Activated naive CD8-positive, alpha-beta T cell treated with anti-CD3 and anti-CD28 coated beads, Interleukin-2, amount 50 U/mL, for 16 hours (primary cell): ENCODE data around the gene IL11.
A peak's percentile ranks its signal among the peaks of the same experiment; 100 is the strongest.

Experiments used
- DNase-seq: peaks from one replicate; pipeline ENCODE4 v3.0.0-alpha.2; 2020; ENCODE audit warnings: low read depth, low spot score

Gene IL11

DNA sequence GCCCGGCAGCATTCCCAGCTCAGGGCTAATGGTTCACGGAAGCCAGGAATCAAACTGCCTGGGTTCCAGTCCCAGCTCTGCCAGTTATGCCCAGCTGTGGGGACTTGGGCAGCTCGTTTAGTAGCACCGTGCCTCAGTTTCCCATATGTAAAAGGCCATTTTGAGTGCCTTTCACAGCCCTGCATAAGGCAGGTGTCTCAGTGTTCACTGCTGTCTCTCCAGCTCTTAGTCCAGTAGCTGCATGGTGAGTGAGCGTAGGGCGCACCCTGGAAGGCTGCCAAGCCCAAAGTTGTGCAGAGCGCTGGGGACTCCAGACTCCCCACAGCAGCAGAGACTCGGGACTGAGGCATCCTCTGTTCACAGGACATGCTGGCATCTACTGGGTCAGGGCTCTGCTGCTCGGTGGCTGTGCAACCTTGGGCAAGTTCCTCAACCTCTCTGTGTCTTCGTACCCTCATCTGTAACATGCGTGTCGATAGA, 21.0 kb upstream of the IL11 start:
- DNase-seq, result no peak

DNA sequence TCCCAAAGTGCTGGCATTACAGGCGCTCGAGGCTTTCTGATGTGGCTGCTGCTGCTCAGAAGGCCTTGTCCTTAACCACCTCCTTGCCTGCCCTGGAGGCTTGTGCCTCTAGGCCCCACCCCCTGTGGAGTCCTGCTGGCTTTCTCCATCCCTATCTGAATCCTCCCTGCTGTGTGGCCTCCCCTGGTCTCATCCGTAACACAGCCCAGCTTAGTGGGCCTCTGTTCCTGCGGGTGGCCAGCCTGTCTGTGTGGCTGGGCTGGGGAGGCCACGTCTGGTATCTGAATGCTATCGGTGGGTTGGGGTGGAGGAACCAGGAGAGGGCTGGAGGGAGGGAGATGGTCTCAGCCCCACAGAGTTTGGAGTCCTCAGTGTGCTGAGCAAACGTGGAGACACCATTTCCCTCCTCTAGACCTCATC, 20.2 kb upstream of the IL11 start:
- DNase-seq, result no peak

DNA sequence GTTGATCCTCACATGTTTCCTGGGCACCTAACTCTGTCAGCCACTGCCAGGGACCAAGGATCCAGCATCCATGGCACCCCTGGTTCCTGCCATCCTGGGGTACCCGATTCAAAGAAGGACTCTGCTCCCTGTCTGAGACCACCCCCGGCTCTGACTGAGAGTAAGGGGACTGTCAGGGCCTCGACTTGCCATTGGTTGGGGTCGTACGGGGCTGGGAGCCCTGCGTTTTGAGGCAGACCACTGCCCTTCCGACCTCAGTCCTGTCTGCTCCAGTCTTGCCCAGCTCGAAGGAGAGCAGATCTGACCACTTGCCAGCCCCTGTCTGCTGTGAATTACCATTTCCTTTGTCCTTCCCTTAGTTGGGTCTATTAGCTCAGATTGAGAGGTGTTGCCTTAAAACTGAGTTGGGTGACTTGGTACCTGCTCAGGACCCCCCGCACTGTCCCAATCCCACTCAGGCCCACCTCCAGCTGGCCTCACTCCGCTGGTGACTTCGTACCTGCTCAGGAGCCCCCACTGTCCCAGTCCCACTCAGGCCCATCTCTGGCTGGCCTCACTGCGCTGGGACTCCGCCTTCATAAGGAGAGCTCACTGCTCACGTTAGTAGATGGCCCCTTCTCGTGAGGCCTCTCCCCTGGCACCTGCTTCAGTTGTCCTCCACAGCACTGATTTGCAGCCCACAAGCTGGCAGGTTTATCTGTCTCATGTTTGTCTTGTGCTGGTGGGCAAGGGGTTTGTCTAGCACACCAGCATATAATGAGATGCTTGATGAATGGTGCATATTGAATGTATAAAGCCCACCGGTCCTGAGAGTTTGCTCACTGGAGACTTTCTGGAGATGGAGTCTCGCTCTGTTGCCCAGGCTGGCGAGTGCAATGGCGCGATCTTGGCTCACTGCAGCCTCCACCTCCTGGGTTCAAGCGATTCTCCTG, 19.4 kb upstream of the IL11 start:
- DNase-seq, result no peak

DNA sequence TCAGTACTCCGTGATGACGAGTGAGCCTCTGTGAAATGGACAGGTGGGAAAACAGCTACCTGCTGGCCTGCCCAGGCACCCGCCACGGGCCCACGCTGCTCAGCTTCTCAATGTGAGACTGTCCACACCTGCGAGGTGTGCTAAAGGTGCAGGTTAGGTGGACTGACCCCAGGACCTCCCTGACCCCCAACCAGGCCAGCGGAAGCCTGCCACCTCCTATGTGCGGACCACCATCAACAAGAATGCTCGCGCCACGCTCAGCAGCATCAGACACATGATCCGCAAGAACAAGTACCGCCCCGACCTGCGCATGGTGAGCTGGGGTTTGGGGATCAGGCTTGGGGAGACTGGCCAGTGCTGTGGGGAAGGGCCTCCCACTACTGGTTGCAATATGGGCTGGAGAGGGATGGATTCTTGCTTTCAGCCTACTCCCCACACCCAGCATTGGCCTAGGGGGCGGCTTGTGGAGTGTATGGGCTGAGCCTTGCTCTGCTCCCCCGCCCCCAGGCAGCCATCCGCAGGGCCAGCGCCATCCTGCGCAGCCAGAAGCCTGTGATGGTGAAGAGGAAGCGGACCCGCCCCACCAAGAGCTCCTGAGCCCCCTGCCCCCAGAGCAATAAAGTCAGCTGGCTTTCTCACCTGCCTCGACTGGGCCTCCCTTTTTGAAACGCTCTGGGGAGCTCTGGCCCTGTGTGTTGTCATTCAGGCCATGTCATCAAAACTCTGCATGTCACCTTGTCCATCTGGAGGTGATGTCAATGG, 17.7 kb upstream of the IL11 start:
- no peak for DNase-seq

GRCh38 chr19:55386493-55386971, 16.3 kb upstream of the IL11 start:
- DNase-seq, result no peak

GRCh38 chr19:55385724-55386492, 15.6 kb upstream of the IL11 start, which contains the start of gene RPL28:
TSS of gene RPL28 (plus strand) at chr19:55385932. CDS start at chr19:55386358, 426 bp downstream.
- peak; percentile 93 for DNase-seq

DNA sequence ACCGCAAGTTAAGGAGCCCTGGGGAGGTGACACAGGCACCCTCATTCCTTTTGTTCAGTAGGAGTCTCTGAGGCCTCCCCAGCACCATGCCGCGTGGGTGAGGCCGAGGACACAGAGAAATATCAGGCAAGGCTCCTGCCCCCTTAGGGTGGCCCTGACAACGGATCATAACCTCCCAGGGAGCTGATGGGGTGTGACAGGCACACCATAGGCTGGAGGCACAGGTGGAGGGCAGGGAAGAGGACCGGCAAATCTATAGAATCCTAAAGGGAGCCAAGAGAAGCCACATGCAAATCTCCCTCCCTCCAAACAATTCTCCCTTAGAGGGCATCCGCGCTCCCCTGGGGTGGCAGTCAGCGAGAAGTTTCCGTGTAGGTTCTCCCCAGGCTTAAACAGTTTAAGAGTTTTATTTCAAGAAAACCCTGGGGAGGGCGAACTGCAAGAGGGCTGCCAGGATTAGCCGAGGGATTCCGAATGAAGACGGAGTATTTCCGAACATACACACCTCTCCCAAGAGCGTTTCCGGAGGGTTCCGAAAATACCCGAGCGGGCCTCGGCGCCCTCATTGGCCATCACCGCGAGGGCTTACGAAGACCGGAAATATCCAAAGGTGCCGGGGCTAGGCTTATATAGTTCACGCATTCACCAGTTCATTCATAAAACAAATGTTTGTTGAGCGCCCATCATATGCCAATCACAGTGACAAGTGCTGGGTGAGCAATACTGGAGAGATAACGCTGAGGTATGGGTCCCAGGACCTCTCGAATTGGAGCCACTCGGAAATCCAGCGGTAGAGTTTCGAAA, 14.9 kb upstream of the IL11 start:
- DNase-seq, result peak; percentile 89

DNA sequence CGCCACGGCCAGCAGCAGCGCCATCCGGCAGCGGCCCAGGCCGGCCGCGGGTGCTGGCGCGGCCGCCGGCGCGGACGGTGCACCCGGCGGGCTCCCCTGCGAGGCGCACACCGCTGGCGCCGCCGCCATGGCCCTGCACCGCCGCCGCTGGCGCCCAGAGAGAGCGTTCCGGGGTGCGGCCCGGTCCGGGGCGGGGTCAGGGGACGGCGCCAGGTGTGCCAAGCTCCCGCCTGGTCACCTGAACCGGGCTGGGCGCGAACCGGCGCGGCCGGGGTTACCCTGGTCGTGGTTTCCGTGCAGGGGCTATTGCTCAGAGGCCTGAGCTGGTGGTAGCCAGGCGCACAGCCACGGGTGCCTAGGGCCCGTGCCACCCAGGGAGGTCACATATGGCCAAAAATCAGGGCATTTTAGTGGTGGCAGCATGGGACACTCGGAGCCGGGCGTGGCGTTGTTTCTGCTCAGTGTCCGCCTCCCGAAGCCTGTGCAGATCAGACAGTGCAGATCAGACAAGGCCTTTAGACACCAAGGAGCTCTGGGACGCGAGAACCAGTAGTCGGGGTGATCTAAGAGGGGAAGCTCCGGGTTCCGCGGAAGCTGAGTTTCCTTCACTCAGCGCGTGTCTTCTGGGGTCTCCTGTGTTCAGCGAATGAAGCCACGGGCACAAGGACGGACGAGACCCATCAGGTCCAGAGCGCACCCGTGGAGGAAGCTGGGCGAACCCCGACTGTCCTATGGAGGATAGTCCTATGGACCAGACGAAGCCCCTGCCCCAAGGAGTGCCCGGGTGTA, 14.1 kb upstream of the IL11 start, which contains the start of gene TMEM238:
Gene TMEM238, minus strand, starts transcription at position 162 of the 789 bp plus-strand sequence. Its CDS starts 33 bp downstream, at position 129.
- DNase-seq, result no peak

DNA sequence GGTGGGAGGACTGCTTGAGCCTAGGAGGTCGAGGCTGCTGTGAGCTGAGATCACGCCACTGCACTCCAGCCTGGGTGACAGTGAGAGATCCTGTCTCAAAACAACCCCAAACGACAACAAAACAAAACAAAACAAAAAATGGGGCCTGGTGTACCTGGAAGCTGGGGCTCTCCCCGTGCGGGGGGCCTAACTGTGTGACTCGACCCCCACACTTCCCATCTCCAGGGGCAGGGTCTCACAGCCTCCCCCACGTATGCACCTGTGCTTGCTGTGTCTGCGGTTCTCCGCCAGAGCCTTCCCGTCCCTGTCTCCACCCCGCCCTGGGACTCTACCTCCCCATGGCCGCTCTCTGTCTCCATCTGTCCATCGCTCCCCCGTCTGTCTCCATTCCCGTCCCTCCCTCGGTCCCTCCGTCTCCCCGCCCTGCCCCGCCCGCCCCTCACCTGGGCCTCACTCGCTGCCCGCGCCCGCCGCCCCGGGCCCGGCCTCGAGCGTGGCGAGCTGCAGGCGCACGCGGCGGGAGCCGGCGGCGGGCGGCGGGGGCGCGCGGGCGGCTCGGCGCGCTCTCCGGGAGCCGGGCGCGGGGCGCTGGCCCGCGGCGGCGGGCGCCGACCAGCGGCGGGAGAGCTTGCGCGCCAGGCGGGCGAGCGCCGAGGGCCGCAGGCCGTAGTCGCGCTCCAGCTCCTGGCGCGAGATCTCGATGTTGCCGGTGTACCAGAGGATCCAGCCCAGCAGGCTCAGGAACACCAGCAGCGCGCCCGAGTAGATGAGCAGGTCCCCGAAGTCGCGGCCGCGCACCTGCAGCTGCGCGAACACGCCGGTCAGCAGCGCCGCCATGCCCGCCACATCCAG, 13.2 kb upstream of the IL11 start:
- no peak for DNase-seq

DNA sequence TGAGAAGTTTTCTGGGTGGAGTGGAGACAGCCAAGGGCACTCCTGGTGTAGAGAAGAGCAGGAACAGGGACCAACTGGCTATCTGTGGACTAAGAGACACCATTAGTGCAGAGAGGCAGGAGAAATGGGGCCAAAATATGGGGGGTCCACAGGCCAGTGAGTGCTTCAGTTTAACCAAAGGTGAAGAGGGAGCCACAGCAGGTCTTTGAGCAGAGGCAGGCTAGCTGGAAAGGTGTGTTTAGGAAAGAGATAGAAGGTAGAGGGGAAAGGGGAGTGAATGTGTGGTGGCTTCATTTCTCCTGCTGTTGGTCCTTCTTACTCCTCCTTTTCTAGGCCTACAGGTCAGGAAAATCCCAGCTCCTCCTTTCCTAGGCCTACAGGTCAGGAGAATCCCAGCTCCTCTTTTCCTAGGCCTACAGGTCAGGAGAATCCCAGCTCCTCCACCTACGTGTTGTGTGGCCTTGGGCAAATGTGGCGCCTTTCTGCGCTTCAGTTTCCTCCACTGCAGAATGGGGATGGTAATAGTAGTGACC, 12.3 kb upstream of the IL11 start:
- DNase-seq, result no peak

DNA sequence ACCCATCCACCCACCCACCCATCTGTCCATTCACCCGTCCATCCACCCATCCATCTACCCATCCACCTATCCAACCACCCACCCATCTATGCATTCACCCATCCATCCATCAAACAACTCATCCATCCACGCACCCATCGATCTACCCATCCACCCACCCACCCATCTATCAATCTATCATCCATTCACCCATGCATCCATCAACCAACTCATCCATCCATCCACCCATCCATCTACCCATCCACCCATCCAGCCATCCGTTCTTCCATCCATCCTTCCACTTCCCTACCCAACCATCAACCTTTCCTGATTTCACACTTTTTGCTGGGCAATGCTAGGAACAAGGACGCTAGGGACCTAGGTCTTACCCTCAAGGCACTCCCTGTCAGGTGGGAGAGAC, 11.8 kb upstream of the IL11 start:
- DNase-seq, result no peak

- DNase-seq, result no peak
Measured at GRCh38 chr19:55379174-55379573, 8.9 kb upstream of the IL11 start.

DNA sequence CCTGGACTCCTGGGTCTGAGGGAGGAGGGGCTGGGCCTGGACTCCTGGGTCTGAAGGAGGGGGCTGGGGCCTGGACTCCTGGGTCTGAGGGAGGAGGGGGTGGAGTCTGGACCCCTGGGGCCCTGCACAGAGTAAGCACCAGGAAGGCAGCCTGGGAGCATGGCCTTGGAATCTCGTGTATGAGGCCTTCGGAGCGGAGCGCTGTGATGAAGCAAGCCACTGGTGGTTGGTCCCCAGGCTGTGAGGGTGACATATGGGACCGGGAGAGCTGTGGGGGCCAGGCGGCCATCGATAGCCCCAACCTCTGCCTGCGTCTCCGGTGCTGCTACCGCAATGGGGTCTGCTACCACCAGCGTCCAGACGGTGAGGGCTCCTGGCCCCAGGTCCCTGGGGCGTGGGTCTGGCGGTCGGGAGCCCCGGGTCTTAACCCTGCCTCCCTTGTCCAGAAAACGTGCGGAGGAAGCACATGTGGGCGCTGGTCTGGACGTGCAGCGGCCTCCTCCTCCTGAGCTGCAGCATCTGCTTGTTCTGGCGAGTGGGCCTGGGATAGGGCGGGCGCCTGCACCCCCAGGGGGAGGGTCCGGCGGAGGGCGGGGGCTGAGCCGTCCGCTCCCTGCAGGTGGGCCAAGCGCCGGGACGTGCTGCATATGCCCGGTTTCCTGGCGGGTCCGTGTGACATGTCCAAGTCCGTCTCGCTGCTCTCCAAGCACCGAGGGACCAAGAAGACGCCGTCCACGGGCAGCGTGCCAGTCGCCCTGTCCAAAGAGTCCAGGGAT, 7.3 kb upstream of the IL11 start:
- DNase-seq, result no peak

DNA sequence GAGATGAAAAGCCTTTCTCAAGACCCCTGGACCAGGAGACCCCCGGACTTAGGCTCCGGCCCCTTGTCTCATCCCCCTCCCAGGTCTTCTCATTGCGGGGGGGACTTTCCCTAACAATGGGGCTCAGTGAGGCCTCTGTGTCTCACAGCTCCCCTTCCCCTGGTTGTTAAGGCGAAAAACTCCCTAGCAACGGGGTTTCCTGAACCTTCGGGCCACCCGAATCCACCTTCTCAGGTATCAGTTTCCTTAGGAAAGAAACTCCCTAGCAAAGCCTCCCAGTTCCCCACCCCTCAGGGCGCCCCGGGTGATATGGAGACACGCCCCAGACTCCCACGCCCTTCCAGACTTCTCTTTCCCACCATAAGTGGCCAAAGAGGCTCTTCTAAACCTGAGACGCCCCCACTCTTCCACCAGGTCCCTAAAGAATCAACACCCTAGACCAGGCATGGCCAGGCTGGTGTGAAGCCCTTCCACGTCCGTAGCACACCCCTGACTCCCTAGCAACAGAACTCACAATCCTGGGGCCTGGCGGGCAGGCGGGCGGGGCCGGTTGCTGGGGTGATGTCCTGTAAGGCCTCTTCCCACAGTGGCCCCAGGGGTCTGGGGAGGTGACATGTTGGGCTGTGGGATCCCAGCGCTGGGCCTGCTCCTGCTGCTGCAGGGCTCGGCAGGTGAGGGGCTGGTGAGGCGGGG, 6.1 kb upstream of the IL11 start, which contains the start of gene TMEM190:
Gene TMEM190, plus strand, starts transcription at position 586 of the 693 bp plus-strand sequence. Its CDS starts 28 bp downstream, at position 614.
- no peak for DNase-seq

GRCh38 chr19:55373993-55374757, 3.9 kb upstream of the IL11 start:
- no peak for DNase-seq

DNA sequence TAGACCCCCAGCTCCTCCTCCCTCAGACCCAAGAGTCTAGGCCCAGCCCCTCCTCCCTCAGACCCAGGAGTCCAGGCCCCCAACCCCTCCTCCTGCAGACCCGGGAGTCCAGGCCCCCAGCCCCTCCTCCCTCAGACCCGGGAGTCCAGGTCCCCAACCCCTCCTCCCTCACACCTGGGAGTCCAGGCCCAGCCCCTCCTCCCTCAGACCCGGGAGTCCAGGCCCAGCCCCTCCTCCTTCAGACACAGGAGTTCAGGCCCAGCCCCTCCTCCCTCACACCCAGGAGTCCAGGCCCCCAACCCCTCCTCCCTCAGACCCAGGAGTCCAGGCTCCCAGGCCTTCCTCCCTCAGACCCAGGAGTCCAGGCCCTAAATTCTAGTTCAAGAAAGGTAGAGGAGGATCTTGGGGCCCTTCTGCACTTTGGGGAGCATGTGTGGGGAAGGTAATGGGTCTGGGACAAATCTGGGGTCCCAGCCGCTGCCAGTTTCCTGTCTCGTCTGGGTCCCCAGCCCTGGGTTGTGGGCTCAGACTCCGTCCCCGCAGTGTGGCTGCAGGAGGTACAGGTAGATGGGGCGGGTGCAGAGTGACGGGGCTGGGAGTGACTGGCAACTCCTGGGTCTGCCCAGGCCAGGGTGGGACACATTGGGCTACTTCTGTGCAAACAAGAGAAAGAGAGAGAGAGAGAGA, 3.2 kb upstream of the IL11 start:
- DNase-seq, result no peak
